SIG-M5 (cell line): Measurements from ENCODE around the gene STEAP1B.
"Not testable (repeated sequence)": the region's sequence is repeated elsewhere in the genome, so short reads cannot be mapped to it uniquely, and the experiment has no call there.

ENCODE experiments used
- DNase-seq: peaks from one replicate; lab custom pipeline; 2025; lab: John Stamatoyannopoulos, UW

STEAP1B gene

GRCh38 chr7:22496912-22497311, 3.1 kb downstream of the STEAP1B start:
- DNase-seq = not testable (repeated sequence)

GRCh38 chr7:22496296-22496888, 3.6 kb downstream of the STEAP1B start:
- not testable (repeated sequence) for DNase-seq

GRCh38 chr7:22493160-22493925, 6.6 kb downstream of the STEAP1B start:
- DNase-seq = not testable (repeated sequence)

- DNase-seq = no peak
These were observed 11.1 kb downstream of the STEAP1B start for GRCh38 chr7:22488643-22489462.

- DNase-seq = no peak
These were observed 11.9 kb downstream of the STEAP1B start for GRCh38 chr7:22487978-22488642.

- no peak for DNase-seq
These were observed 13.4 kb downstream of the STEAP1B start for GRCh38 chr7:22486597-22486996.

- DNase-seq = no peak
These were observed 14.8 kb downstream of the STEAP1B start for GRCh38 chr7:22485189-22485588.

- DNase-seq = no peak
These were observed 17.5 kb downstream of the STEAP1B start for GRCh38 chr7:22482503-22482902.

- no peak for DNase-seq
These were observed 18.3 kb downstream of the STEAP1B start for GRCh38 chr7:22481726-22482125.

- DNase-seq = no peak
These were observed 19.4 kb downstream of the STEAP1B start for GRCh38 chr7:22480523-22481075.

GRCh38 chr7:22477876-22478450, 22.0 kb downstream of the STEAP1B start:
- DNase-seq = no peak

- DNase-seq = no peak
These were observed 22.7 kb downstream of the STEAP1B start for GRCh38 chr7:22477262-22477661.

GRCh38 chr7:22476824-22477223, 23.2 kb downstream of the STEAP1B start:
- DNase-seq = no peak

GRCh38 chr7:22474645-22475044, 25.3 kb downstream of the STEAP1B start:
- no peak for DNase-seq

GRCh38 chr7:22470981-22471380, 29.0 kb downstream of the STEAP1B start:
- no peak for DNase-seq

- DNase-seq = no peak
These were observed 30.4 kb downstream of the STEAP1B start for GRCh38 chr7:22469371-22470143.

- DNase-seq = no peak
These were observed 31.4 kb downstream of the STEAP1B start for GRCh38 chr7:22468609-22469008.

- no peak for DNase-seq
These were observed 35.7 kb downstream of the STEAP1B start for GRCh38 chr7:22464299-22464698.

GRCh38 chr7:22460363-22460988, 39.5 kb downstream of the STEAP1B start:
- DNase-seq = no peak

GRCh38 chr7:22457471-22457870, 42.5 kb downstream of the STEAP1B start:
- DNase-seq = no peak
